Measurements from ENCODE around the gene TCEA3.

- TF ChIP-seq POLR2A (IDR thresholded peaks at IDR 0.05) = no peak
- TF ChIP-seq, protein P1, sequence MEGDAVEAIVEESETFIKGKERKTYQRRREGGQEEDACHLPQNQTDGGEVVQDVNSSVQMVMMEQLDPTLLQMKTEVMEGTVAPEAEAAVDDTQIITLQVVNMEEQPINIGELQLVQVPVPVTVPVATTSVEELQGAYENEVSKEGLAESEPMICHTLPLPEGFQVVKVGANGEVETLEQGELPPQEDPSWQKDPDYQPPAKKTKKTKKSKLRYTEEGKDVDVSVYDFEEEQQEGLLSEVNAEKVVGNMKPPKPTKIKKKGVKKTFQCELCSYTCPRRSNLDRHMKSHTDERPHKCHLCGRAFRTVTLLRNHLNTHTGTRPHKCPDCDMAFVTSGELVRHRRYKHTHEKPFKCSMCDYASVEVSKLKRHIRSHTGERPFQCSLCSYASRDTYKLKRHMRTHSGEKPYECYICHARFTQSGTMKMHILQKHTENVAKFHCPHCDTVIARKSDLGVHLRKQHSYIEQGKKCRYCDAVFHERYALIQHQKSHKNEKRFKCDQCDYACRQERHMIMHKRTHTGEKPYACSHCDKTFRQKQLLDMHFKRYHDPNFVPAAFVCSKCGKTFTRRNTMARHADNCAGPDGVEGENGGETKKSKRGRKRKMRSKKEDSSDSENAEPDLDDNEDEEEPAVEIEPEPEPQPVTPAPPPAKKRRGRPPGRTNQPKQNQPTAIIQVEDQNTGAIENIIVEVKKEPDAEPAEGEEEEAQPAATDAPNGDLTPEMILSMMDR (IDR thresholded peaks at IDR 0.05) = no peak
Measured at GRCh38 chr1:23421343-23421742, 3.2 kb downstream of the TCEA3 start.
